ENCODE data around the gene CCR5AS.
"Not testable (repeated sequence)": the region's sequence is repeated elsewhere in the genome, so short reads cannot be mapped to it uniquely, and the experiment has no call there.

Gene CCR5AS

DNA sequence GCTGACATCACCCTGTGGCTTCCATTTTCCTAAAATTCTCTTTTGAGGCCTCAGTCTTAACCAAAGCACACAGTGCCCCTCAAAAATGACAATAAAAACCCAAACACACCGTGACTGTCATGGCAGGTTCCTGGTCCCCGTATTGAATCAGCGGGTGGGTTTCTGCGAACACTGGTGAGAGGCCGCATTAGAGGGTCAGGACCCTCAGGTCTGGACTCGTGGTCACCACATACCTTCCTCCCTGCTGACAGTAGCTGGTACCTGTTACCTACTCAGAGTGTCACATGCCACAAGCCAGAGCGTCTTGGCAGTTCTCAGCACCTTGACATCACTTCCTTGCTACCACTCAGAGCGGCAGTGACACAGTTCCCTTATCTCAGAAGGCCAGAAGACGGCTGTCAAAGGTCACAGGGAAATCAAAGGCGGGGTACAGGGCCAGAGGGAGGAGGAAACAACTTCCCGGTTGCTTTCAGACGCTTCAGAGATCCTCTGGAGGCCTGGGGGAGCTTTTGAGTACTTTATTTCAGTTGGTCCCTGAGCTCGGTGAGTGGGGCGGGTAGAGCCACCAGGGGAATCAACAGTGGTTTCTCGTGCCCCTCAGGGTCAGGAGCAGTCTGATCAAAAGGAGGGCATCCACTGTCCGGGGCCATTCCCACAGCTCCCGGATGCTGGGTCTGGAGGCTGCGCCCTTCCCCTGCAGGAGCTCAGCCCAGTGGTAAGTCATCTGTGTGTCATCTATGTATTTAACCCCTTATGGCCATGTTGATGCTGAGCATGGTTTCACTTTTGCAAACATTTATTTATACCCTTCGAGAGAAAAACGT is at the start of gene CCR5AS, which contains the start of gene CCRL2:
TSS of gene CCR5AS (minus strand) at position 279 of the 824 bp plus-strand sequence.
TSS of gene CCRL2 (plus strand) at position 472 of the 824 bp plus-strand sequence. CDS start 821 bp downstream, outside the sequence.
- peak; percentile 7 to 26 for DNase-seq

DNA sequence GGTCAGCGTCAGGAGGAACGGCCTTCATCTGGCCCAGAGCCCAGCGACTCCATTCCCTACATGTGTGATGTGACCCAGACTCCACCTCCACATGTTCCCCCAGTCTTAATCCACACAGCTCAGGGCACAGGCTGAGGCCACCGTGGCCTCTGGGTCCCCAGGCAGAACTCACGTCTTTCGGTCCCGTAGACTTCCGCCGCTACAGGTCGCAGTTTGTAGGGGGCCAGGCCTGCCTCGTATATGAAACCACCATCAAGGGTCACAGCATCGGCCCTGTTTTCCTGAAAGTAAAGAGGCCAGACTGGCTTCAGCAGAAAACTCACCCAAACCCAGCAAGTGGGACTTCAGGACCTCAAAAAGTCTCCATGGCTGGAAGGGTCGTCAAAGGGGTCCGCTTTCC is 49.3 kb upstream of the CCR5AS start:
- no peak for DNase-seq

DNA sequence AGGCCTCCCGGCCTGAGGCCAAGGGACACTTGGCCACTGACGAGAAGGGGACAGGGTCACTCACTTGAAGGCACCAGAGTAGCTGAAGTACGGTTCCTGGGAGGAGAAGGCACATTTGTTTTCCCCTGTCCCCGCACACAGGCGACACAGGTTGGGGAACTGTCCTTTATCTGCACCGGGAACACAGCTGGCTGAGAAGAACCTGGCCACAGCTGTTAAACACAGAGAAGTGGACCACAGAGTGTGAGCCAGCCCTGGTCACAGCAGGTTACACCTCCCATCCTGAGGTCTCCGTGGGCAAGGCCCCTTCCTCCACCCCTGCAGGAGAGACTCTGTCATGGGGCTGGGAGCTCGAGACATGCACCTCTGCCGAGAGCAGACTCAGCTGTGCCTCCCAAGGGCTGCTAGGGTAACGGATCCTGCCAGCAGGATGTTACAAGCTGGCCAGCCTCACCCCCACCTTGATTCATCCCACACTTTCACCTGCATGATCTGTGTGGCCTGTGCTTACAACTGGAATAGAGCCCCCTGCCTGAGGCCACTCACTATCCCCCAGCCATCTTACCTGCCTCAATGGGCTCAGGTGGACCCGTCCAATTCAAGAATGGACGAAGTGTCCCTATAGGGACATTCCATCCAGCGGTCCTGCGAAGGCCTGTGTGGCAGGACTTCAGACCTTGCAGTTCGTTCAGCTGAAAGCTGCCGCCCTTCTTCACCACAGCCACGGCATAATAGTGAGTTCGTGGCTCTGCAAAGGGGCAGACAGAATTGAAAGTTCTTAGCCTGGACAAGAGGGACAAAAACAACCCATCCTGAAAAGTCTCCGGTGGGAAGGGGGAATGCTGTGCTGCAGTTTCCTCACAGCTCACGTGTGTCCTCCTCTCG is 48.6 kb upstream of the CCR5AS start:
- DNase-seq: no peak

DNA sequence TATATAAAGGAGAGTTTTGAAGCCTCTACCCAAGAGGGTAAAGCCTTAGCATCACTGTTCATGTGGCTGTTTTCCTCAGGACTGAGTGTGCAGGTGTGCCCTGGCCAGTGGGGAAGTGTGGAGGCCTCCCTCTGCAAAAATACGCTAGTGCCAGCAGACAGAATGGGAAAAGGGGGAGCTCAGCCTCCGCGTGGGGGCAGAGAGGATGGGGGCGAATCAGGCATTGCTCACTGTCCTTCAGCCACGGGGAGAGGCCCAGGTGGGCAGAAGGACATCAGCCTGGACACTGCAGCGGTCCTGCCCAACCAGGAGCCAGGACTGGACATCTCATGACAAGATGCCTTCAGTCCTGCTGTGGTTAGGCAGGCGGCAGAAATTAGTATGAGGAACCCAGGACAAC is 47.7 kb upstream of the CCR5AS start:
- DNase-seq: no peak

DNA sequence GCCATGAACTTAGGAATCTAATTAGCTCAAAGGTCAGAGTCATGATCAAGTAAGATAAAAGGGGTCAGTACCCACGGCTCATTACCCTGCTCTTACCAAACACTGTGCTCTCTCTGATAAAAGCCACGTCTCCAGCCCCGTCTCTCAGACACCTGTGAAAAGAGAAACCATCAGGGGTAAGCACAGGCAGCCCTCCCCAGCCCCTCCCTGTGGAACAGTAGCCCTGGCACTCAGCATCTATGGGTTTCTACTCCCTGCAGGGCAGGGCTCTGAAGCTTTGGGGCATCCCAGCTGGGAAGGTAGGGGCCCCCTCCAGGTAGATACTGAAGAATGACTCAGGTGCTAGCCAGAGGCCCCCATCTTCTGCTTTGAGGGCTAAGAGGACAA is 47.3 kb upstream of the CCR5AS start:
- no peak for DNase-seq

DNA sequence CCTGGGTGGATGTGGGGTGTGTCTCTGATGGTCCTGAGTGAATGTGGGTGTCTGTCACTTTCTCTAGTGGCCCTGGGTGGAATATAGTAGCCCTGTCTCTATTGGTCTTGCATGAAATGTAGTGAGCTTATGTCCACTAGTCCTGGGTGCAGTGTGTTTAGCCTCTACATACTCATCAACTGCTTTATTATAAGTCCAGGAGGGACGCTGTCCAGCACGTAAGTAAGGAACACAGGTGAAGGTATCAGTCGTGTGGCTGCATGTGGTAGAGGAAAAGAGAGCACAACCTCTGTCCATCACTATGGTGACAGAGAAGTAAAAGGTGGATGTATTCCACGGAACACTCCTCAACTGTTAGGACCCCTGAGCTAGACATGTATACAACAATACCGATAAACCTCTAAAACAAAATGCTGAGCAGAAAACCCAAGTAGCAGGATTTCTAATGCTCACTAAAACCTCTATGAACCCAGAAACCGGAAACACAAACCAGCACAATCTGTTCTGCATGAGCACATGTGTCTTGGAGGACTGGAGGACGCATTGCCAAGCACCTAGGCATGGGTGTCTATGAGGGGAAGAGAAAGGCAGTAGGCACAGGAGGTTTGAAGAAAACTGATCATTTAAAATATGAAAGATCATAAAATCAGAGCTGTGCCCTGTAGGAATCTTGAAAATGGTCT is 46.8 kb upstream of the CCR5AS start:
- no peak for DNase-seq

DNA sequence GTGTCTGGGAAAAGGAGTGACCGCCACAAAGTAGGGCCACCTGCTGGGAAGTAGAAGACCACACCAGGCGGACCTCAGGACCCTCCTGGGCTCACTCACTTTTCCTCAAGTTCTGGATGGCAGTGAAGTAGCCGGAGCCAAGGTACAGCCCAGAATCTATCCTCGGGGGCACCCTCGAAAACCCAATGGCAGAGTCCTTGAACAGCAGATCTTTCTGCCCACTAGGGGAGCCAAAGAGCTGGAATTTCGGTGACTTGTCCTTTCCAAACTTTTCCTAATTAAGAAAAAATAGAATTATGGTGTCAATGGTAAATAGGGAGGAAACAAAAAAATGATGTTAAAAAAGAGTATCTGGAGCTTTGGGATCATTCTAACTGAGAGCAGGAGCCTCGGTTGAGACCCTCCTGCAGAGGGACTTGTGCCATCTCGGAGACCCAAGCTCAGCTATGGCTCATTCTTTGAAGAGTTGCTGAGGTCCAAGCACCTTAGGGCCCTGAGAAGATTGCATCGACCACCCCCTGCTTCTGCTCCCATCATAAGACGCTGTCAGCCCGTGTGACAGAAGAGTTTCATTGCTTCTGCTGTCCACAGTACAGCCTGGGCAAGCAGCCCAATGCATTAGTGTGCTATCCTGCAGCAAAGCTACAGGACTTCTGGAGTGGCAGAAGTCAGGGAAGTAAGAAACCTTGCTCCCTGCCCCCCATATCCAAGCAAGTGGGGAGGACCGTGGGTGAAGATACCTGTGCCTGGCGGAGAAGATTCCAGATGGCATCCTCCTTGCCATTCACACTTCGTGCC is 43.1 kb upstream of the CCR5AS start:
- no peak for DNase-seq

DNA sequence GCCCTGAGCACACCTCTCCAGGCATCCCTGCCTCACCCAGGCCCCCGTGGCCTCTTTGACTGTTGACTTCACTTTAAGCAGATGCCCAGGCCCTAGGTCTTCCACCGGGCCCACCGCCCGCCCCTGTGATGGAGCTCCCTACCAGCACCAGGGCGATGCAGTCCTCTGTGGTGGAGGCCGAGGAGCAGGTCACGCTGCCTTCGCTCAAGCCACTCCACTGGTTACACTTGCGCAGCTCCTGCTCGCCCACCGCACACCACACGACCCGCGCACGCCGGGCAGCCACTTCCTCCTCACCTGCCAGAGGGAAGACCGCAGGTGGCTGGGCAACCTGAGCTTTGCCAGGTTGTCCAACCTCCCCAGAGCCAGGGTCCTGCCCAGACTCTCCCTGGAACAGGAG is 41.9 kb upstream of the CCR5AS start:
- no peak for DNase-seq

DNA sequence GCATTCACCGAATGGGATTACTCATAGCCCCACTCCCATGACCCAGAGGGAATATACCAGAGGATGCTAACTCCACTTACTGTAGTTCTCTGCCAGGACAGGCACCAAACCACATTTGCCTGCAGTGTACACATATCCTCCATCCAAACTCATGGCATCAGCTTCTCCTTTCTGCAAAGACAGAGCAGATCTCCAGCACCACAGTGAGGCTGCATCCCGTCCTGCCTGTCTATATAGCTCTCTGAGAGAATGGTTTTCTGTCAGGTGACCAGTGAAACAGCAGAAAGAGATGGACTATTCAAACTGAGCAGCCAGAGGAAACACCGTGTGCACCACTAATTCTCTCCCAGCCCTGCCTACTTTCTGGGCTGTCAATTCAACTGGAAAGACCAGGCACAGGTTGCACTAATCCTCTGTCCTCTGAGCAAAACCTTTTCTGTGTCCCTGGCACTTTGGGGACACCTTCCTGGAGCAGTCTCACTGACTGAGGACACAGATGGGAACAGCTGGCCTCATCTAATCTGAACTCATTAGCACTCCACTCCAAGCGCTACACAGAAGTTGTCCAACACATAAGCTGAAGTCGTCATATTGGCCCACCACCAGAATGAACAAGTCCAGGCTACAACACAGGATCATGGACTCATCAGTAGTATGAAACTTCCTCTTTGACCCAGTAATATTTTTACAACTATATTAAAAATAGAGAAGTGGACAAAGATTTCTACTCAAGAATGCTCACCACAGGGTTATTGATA is 40.5 kb upstream of the CCR5AS start:
- DNase-seq: no peak

DNA sequence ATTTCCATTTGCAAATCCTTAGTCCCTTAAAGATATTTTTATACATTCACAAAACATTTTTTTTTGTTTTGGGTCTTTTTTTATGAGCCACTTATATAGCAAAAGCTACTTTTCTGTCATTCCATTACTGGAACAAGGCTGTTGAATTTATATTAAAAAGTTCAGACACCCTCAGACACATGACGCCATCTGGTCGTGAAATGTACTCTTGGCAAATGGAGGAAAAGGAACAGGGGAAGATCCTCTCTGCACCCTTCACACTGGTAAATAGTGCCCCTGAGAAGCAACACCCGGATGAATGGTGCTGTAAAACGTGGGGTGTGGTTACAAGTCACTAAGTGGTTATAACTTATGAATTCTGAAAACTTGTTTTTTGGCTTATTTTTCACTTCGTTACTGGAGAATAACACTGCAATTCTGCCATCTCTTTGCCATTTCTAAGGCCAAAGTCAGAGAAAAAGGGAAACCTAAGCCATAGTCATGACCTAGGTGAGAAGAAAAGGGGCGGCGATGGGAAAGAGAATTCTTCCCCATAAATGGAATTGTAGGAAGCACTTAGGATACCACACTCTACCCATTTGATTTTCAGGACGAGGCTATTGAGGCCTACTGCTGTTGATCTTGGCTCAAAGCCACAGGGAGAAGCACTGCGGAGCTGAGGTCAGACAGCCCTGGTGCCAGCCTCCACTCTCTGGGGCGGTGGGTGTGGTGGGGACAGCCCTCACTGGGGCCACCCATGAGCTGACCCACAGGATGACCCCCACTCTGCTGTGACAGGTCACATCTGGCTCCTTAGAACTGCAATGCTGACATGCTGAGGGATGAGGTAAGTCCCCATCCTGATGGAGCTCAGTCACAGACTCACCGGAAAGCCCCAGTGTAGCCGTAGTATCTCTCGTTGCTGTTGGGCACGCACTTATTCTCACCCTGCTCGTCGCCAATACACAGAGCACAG is 36.0 kb upstream of the CCR5AS start:
- peak; percentile 42 to 46 for DNase-seq

DNA sequence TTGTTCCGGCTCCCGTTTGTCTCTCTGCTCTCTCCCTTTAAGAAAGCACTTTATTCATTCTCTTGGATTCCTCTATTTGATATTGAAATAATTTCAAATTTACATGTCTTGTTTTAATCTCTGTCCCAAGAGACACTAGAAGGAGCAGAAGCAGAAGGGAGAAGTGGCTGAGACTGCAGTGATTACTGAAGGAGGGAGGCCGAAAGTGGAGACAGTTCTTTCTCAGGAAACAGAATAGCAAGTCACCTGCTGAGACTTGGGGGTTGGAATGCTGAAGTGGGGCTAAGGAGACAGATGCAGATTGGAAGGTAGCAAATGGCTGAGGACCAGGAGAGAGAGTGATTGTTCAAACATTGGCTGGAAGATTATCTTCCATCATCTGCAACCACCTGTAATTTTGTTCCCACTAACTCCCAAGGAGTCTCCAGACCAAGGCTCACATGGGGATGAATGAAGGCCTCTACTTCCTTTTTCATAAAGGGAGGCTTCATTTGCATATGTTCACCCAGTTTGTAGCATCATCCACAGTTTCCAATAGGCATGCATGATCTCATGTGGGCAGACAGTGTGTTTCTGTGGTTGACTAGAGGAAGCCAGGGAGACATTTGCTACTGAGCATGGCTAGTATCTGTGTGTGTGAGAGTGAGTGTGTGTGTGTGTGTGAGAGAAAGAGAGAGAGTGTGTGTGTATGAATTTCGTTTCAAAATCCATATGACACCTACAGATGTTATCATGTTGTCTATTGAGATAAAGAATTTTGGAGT is 33.8 kb upstream of the CCR5AS start:
- no peak for DNase-seq

DNA sequence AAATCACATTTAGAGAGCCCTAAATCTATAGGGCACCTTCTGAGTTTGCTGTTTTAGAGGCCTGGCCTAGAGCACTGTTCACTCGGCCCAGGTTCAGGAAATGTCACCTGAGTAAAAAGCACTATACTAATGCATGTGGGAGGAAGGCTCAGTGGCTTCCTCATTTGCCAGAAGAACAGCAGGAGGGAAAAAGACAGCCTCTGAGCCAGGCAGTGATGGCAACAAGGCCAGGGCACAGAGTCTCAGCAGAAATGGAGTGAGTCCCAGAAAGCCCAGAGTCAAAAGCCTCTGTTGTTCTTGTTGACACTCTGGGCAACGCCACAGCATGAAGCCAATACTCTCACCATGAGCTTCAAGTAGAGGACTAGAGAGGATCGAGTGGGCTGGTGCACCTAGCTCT is 32.0 kb upstream of the CCR5AS start:
- DNase-seq: peak in 1 of 2 donors; percentile 16

DNA sequence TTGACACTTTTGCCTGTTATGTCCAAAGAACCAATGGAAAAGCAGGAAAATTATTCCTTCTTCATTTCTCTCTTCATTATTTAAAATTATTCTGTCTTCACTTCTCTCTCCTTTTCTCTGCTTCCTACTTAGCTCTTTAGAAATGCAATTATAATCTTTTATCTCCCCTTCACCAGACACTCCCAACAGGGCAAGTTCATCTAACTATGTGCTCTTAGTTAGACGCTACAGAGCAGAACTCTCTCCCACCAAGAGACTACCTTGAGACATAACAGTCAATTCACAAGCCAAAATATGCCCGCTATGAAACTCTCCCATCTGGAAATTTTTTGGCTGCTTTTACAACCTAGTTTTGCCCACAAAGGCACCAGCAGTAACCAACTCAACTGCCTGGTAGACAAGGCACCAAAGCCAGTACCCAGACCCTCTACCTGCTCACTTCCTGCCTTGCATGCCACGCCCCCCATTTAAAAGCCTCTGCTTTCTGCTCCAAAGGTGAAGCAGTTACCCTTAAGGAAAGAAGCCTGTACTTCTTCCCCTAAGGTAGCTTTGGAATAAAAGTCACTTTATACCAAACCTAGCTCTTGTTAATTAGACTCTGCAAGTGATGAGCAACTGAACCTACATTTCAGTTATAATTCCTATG is 28.3 kb upstream of the CCR5AS start:
- DNase-seq: no peak

DNA sequence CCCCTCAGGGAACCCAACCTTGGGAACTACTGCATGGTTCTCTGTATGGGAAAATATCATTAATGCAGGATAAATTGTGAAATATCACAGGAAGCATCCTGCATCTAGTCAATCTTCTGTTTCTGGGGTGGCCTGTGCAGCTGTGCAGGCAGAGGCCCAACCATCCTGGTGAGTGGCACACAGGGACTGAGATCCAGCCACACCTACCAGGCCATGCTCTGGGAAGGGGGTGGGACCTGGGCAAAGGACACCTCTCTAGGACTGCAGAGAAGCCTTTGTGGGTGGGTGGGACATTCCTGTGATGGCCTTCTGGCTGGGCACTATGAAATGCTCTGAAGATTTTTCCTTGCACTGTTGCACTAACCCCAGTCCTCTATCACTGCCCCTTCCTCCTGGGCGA is 27.0 kb upstream of the CCR5AS start:
- DNase-seq: no peak

DNA sequence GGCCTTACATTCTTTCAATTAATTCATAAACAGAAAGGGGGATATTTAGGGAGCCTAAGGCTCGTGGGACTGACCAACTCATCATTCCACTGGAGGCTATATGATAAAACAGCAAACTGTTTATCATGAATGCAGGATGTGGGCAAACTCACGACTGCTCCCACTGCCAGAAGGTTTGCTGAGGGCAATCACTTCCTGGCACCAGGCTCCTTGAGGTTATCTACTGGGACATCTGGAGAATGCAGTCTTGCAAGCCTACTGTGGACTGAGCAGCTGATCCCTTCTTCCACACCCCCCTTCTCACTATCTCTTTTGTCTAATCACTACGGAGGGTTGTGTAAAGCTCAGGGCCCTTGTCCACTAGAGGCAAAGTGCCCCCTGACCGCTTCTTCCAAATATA is 26.3 kb upstream of the CCR5AS start:
- DNase-seq: not testable (repeated sequence)

DNA sequence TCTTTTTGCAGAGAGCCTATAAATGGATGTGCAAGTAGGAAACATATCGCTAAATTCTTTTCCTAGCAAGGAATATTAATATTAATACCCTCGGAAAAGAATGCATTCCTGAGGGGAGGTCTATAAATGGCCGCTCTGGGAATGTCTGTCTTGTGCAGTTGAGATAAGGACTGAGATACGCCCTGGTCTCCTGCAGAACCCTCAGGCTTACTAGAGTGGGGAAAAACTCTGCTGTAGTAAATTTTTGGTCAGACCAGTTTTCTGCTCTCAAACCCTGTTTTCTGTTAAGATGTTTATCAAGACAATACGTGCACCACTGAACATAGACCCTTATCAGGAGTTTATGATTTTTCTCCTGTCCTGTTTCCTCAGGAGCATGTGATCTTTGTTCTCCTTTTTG is 25.0 kb upstream of the CCR5AS start:
- DNase-seq: not testable (repeated sequence)

DNA sequence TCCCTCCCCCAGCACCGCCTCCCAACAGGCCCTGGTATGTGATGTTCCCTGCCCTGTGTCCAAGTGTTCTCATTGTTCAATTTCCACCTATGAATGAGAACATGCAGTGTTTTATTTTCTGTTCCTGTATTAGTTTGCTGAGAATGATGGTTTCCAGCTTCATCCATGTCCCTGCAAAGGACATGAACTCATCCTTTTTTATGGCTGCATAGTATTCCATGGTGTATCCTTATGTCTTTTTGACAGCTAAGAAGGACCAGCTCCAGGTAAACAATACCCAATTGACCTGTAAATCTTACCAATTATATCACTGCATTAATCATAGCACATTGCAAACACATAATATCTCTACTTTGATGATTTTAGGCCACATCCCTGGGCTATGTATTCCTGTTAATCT is 24.0 kb upstream of the CCR5AS start:
- not testable (repeated sequence) for DNase-seq

DNA sequence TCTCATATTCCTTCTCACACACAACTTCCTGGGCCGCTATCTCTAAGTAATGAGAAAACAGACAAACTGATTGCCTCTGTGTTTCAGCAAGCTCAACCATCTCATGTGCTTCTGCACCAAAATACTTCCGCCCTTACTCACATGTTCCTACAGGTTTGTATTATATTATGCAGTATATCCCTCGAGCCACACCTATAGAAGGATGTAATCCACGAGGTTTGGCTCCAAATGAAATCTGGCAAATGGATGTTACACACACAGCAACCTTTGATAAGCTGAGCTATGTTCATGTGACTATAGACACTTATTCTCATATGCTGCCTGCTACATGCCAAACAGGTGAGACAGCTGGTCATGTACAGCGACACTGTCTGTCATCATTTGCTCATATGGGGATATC is 22.8 kb upstream of the CCR5AS start:
- DNase-seq: no peak

DNA sequence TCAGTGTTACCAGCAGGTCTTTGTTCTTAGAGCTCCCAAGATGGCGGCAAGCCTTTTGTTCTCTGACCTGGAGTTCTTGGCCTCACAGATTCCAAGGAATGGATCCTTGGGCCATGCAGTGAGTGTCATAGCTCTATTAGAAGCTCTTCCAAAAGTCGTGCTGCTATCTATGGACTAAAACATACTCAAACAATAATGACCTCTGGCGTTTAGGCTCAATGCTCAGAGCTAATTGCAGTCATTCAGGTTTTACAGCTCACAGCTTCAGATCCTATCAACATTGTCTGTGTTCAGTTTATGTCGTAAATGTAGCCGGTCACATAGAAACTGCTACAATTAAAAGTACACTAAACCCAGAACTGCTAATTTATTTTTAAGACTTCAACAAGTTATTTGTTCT is 22.4 kb upstream of the CCR5AS start:
- no peak for DNase-seq

Measured in hippocampal formation (tissue), 2 donors.